ENCODE results near the gene BEST3.

The BEST3 gene

DNA sequence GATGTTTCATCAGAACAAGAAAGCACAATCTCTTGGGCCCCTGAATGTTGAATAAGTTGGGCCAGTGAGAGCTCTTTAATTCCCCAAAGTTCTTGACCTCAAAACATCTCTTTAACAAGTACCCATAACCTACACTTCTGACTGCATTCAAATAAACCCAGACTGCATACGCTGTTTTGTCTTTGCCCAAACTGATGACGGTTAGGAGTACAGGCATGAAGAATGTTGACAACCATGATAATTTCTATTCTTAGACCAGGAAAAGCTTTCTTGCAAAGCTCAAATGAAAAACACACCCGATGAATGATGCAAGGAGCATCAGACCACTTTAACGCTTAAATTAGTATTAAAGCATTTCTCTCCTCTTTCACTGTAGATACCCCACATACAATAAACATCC lies 27.8 kb upstream of the BEST3 start:
- H3K4me3 ChIP-seq (ENCODE audit: low read length): no peak overlapping the region
- TF ChIP-seq CTCF (conservative IDR thresholded peaks at IDR 0.05; ENCODE audit: low read length): no peak
- no peak for DNase-seq (ENCODE audit: low read depth)

DNA sequence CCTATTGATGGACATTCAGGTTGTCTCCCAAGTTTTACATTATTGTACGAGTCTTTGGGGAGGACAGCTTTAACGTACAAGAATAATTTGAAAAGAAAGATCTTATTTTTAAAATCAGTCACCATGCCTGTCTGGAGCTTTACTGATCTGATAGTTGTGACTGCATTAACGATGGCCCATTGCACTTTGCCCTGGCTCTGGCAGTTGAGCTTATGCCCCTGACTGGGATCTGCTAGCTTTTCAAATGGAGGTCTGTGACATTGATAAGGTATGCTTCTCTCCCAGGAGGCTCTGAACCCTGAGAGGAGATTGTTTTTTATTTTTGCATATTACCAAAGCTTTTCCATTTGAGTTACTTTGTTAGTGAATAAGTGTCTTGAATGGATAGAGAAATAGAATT lies 21.6 kb upstream of the BEST3 start:
- no peak overlapping the region for H3K4me3 ChIP-seq (ENCODE audit: low read length)
- DNase-seq (ENCODE audit: low read depth): no peak
- TF ChIP-seq CTCF (conservative IDR thresholded peaks at IDR 0.05; ENCODE audit: low read length): no peak

- TF ChIP-seq CTCF (conservative IDR thresholded peaks at IDR 0.05; ENCODE audit: low read length): no peak
- H3K4me3 ChIP-seq (ENCODE audit: low read length): no peak overlapping the region
- DNase-seq (ENCODE audit: low read depth): no peak
Observed at GRCh38 chr12:69719336-69720316, 20.5 kb upstream of the BEST3 start.

GRCh38 chr12:69714542-69714941 lies 15.4 kb upstream of the BEST3 start:
- TF ChIP-seq CTCF (conservative IDR thresholded peaks at IDR 0.05; ENCODE audit: low read length): no peak
- no peak overlapping the region for H3K4me3 ChIP-seq (ENCODE audit: low read length)
- no peak for DNase-seq (ENCODE audit: low read depth)

- no peak for DNase-seq (ENCODE audit: low read depth)
- TF ChIP-seq CTCF (conservative IDR thresholded peaks at IDR 0.05; ENCODE audit: low read length): no peak
- H3K4me3 ChIP-seq (ENCODE audit: low read length): no peak overlapping the region
Observed at GRCh38 chr12:69712826-69713225, 13.7 kb upstream of the BEST3 start.

DNA sequence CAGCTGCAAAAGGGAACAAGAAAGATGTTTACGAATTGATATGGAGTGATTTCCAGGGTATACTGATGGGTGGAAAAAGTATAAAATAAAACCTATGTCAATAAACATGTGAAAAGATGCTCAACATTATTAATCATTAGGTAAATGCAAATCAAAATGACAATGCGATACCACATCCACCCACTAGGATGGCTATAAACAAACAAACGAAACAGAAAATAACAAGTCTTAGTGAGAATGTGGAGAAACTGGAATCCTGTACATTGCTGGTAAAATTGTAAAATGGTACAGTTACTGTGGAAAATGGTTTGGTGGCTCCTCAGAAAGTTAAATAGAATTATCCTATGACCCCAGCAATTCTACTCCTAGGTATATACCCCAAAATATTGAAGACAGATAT lies 9.5 kb upstream of the BEST3 start:
- DNase-seq (ENCODE audit: low read depth): no peak
- no peak overlapping the region for H3K4me3 ChIP-seq (ENCODE audit: low read length)
- TF ChIP-seq CTCF (conservative IDR thresholded peaks at IDR 0.05; ENCODE audit: low read length): no peak; the same call in 1 of the 2 replicates

DNA sequence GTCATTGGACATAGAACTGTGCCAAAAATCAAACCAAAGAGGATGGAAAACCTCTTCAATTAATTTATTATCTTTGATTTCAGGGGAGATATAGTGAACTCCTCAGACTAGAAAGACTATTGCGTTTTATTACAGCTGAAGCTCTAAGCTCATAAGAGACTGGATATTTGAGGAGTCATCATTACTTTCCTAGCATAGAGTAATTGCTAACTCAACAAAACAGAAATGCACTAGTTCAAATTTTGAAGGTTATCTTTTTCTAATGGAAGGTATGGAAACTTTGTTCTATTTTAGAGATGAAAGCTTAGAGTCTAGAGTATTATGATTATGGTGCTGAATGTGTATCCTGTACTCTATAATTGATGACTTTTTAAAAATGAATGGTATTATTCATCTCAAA lies 5.3 kb upstream of the BEST3 start:
- no peak overlapping the region for H3K4me3 ChIP-seq (ENCODE audit: low read length)
- TF ChIP-seq CTCF (conservative IDR thresholded peaks at IDR 0.05; ENCODE audit: low read length): no peak
- DNase-seq (ENCODE audit: low read depth): no peak
